Measurements from ENCODE around the gene ABT1. TPM values are rescaled to one million over a fixed set of nuclear protein-coding genes. Genes with fewer than 3 reads are reported as not detected.
A peak's percentile ranks its signal among the peaks of the same experiment; 100 is the strongest.

ABT1 gene
- total RNA-seq, 4 donors from 2014 or later, result 17.4 to 30.0 (median 21.1) TPM

GRCh38 chr6:26609463-26609862 is 12.7 kb downstream of the ABT1 start:
- no peaks in the 10 kb centered on the region for H3K9me3 ChIP-seq
- peaks cover 34% of the 10 kb centered on the region for H3K27me3 ChIP-seq
- no peak overlapping the region for H3K27ac ChIP-seq
- 69% methylated on average over 3 of the region's 3 CpGs for WGBS
- H3K4me1 ChIP-seq, result peaks cover 8% of the 10 kb centered on the region
- DNase-seq (ENCODE audit: low spot score in 2 of 2), result no peak
- TF ChIP-seq POLR2A (IDR thresholded peaks at IDR 0.05) (no peak), POLR2AphosphoS5 (IDR thresholded peaks at IDR 0.05) (no peak), EP300 (IDR thresholded peaks at IDR 0.05) (no peak)
- TF ChIP-seq, protein P1, sequence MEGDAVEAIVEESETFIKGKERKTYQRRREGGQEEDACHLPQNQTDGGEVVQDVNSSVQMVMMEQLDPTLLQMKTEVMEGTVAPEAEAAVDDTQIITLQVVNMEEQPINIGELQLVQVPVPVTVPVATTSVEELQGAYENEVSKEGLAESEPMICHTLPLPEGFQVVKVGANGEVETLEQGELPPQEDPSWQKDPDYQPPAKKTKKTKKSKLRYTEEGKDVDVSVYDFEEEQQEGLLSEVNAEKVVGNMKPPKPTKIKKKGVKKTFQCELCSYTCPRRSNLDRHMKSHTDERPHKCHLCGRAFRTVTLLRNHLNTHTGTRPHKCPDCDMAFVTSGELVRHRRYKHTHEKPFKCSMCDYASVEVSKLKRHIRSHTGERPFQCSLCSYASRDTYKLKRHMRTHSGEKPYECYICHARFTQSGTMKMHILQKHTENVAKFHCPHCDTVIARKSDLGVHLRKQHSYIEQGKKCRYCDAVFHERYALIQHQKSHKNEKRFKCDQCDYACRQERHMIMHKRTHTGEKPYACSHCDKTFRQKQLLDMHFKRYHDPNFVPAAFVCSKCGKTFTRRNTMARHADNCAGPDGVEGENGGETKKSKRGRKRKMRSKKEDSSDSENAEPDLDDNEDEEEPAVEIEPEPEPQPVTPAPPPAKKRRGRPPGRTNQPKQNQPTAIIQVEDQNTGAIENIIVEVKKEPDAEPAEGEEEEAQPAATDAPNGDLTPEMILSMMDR (IDR thresholded peaks at IDR 0.05), result no peak
- H3K4me3 ChIP-seq, result no peak overlapping the region
- no peaks in the 10 kb centered on the region for H3K36me3 ChIP-seq

DNA sequence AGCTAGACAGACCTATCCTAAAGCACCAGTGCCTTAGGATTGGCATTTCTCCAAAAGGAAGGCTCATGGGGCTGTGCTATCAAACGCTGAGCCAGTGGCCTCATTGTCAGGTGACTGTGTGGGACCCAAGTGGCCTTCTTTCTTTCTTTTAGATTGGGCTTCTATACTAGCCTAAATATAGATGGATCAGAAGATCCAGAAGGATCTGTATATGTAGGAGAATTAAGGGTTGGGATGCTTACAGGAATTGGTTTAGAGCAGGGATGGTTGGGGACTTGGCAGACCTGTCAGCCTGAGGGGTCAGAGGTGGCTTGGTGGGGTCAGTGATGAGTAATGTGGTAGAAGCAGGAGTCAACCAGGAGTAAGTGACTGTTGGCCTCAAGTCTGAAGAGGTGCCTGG is 14.8 kb downstream of the ABT1 start:
- DNase-seq (ENCODE audit: low spot score in 2 of 2), result no peak
- peaks cover 55% of the 10 kb centered on the region for H3K27me3 ChIP-seq

DNA sequence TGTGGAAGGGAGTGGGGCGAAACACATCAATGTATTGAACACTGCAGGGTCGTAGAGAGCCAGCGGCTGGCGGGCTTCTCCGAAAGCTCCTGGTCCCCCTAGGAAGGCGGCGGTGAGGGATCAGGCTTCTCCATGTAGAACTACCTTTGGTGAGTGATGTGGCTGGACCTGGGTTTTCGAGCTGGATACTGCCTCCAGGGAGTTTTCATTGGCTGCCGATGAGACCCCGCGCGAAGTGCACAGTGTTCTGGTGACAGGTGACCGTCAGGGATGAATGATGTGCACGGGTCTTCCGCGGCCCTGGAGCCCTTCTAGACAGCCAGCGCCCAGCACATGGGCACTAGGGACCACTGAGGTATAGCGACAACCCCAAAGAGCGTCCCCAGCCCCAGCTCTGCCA is 16.4 kb downstream of the ABT1 start:
- peaks cover 65% of the 10 kb centered on the region for H3K27me3 ChIP-seq
- H3K4me1 ChIP-seq, result peaks cover 12% of the 10 kb centered on the region
- DNase-seq (ENCODE audit: low spot score in 2 of 2), result no peak
- H3K4me3 ChIP-seq, result no peak overlapping the region
- H3K9me3 ChIP-seq, result no peaks in the 10 kb centered on the region
- H3K36me3 ChIP-seq, result no peaks in the 10 kb centered on the region
- TF ChIP-seq POLR2A (IDR thresholded peaks at IDR 0.05) (no peak), POLR2AphosphoS5 (IDR thresholded peaks at IDR 0.05) (no peak), EP300 (IDR thresholded peaks at IDR 0.05) (no peak)
- TF ChIP-seq, protein P1 (IDR thresholded peaks at IDR 0.05), result no peak
- H3K27ac ChIP-seq, result no peak overlapping the region
- 34% methylated on average over 14 of the region's 19 CpGs for WGBS

More for the DNA sequence above, 14.8 kb downstream of the ABT1 start:
- no peaks in the 10 kb centered on the region for H3K9me3 ChIP-seq
- no peak for TF ChIP-seq POLR2A (IDR thresholded peaks at IDR 0.05)
- TF ChIP-seq POLR2AphosphoS5 (IDR thresholded peaks at IDR 0.05), result no peak
- TF ChIP-seq, protein P1 (IDR thresholded peaks at IDR 0.05), result no peak
- no peak for TF ChIP-seq EP300 (IDR thresholded peaks at IDR 0.05)
- 33% methylated on average over 1 of the region's 1 CpG for WGBS
- no peaks in the 10 kb centered on the region for H3K36me3 ChIP-seq
- H3K4me3 ChIP-seq, result no peak overlapping the region
- no peak overlapping the region for H3K27ac ChIP-seq
- peaks cover 12% of the 10 kb centered on the region for H3K4me1 ChIP-seq

GRCh38 chr6:26613689-26614683 is 17.2 kb downstream of the ABT1 start:
- no peak for DNase-seq (ENCODE audit: low spot score in 2 of 2)
- TF ChIP-seq POLR2AphosphoS5 (IDR thresholded peaks at IDR 0.05) (no peak), EP300 (IDR thresholded peaks at IDR 0.05) (no peak)
- Histone ChIP-seq H3K4me3 (peak overlapping the region; percentile 46), H3K27me3 (peaks cover 65% of the 10 kb centered on the region), H3K9me3 (no peaks in the 10 kb centered on the region), H3K27ac (no peak overlapping the region), H3K36me3 (no peaks in the 10 kb centered on the region), H3K4me1 (peaks cover 12% of the 10 kb centered on the region)
- 5% methylated on average over 25 of the region's 68 CpGs for whole genome bisulfite sequencing

GRCh38 chr6:26623339-26623859 is 26.6 kb downstream of the ABT1 start:
- no peaks in the 10 kb centered on the region for H3K36me3 ChIP-seq
- TF ChIP-seq, protein P1 (IDR thresholded peaks at IDR 0.05), result no peak
- TF ChIP-seq POLR2AphosphoS5 (IDR thresholded peaks at IDR 0.05) (no peak), POLR2A (IDR thresholded peaks at IDR 0.05) (no peak), EP300 (IDR thresholded peaks at IDR 0.05) (no peak)
- H3K27ac ChIP-seq, result no peak overlapping the region
- WGBS, result 0% methylated on average over 1 of the region's 1 CpG
- no peaks in the 10 kb centered on the region for H3K9me3 ChIP-seq
- no peak overlapping the region for H3K4me3 ChIP-seq
- H3K4me1 ChIP-seq, result no peaks in the 10 kb centered on the region
- DNase-seq (ENCODE audit: low spot score in 2 of 2), result no peak
- no peaks in the 10 kb centered on the region for H3K27me3 ChIP-seq

All from suprapubic skin (tissue), 4 donors.